ENCODE measurements around the gene GPR132.

- TF ChIP-seq, protein P1, sequence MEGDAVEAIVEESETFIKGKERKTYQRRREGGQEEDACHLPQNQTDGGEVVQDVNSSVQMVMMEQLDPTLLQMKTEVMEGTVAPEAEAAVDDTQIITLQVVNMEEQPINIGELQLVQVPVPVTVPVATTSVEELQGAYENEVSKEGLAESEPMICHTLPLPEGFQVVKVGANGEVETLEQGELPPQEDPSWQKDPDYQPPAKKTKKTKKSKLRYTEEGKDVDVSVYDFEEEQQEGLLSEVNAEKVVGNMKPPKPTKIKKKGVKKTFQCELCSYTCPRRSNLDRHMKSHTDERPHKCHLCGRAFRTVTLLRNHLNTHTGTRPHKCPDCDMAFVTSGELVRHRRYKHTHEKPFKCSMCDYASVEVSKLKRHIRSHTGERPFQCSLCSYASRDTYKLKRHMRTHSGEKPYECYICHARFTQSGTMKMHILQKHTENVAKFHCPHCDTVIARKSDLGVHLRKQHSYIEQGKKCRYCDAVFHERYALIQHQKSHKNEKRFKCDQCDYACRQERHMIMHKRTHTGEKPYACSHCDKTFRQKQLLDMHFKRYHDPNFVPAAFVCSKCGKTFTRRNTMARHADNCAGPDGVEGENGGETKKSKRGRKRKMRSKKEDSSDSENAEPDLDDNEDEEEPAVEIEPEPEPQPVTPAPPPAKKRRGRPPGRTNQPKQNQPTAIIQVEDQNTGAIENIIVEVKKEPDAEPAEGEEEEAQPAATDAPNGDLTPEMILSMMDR (IDR thresholded peaks at IDR 0.05; ENCODE audit: poor library complexity, severe bottlenecking), result no peak
- TF ChIP-seq POLR2AphosphoS5 (IDR thresholded peaks at IDR 0.05) (no peak), MXI1 (conservative IDR thresholded peaks at IDR 0.05; ENCODE audit: poor library complexity, severe bottlenecking) (no peak), EZH2 (IDR thresholded peaks at IDR 0.05; ENCODE audit: borderline replicate concordance, insufficient read depth, low read length, poor library complexity, severe bottlenecking) (no peak), EP300 (conservative IDR thresholded peaks at IDR 0.05; ENCODE audit: poor library complexity, severe bottlenecking) (no peak)
Observed at GRCh38 chr14:105029402-105029801, 35.8 kb downstream of the GPR132 start.
